ENCODE results near the gene CENPP. TPM values are rescaled to one million over a fixed set of nuclear protein-coding genes. Genes with fewer than 3 reads are reported as not detected.

CENPP gene
- total RNA-seq, 1 donor from 2014 or later = 13.1 TPM

Small RNAs within 50 kb of the gene (microRNA-seq; reads per million reads assigned to microRNA genes)
- gene MIR3651 = 0.81 reads per million
- gene MIR4670 = not detected

Other genes with a start within 250 kb of the CENPP start
- 60.3 and 66.4 TPM in 2 replicates for gene SPTLC1, start 210.5 kb upstream of the CENPP start, total RNA-seq
- gene IARS1, start 32.3 kb upstream of the CENPP start, total RNA-seq = 234 and 238 TPM in 2 replicates
- gene NOL8, start 603 bp upstream of the CENPP start, total RNA-seq = 25.2 and 27.1 TPM in 2 replicates
- not detected in 2 replicates for gene OGN, start 78.6 kb downstream of the CENPP start, total RNA-seq
- gene OMD, start 98.5 kb downstream of the CENPP start, total RNA-seq = not detected in 2 replicates
- gene ASPN, start 156.6 kb downstream of the CENPP start, total RNA-seq = 0.19 TPM in 1 of 2 replicates, not detected in the other
- 11.2 and 11.8 TPM in 2 replicates for gene ECM2, start 210.0 kb downstream of the CENPP start, total RNA-seq